ENCODE measurements around the gene PTPN2. TPM values are rescaled to one million over a fixed set of nuclear protein-coding genes. Genes with fewer than 3 reads are reported as not detected.

The PTPN2 gene
- total and polyA plus RNA-seq, 12 donors: 13.1 to 60.4 (median 31.2) TPM

GRCh38 chr18:12772111-12772510 lies 111.9 kb downstream of the PTPN2 start:
- TF ChIP-seq POLR2A (IDR thresholded peaks at IDR 0.05) (no peak), CTCF (IDR thresholded peaks at IDR 0.05) (no peak)

GRCh38 chr18:12770469-12771219 lies 113.4 kb downstream of the PTPN2 start:
- TF ChIP-seq POLR2A (IDR thresholded peaks at IDR 0.05) (no peak), CTCF (IDR thresholded peaks at IDR 0.05) (no peak)
- Histone ChIP-seq H3K9me3 (replicated peaks in 1 of 3) (no peaks in the 10 kb centered on the region), H3K36me3 (replicated peaks in 1 of 2) (no peaks in the 10 kb centered on the region), H3K4me3 (no peak overlapping the region), H3K27me3 (no peaks in the 10 kb centered on the region), H3K27ac (no peak overlapping the region), H3K4me1 (replicated peaks in 1 of 2) (no peaks in the 10 kb centered on the region)
- intact Hi-C loops (cut with DNase I): no loop called here
- 87 to 90% (median 88%) methylated on average over 13 to 15 of the region's 15 CpGs for WGBS, 4 donors
- DNase-seq: peak in 1 of 7 donors; percentile 14

More at GRCh38 chr18:12772111-12772510, 111.9 kb downstream of the PTPN2 start:
- Histone ChIP-seq H3K4me1 (replicated peaks in 1 of 2) (no peaks in the 10 kb centered on the region), H3K36me3 (replicated peaks in 1 of 2) (no peaks in the 10 kb centered on the region), H3K27ac (no peak overlapping the region), H3K4me3 (no peak overlapping the region), H3K27me3 (no peaks in the 10 kb centered on the region), H3K9me3 (replicated peaks in 1 of 3) (no peaks in the 10 kb centered on the region)
- WGBS, 4 donors: 63 to 72% (median 70%) methylated on average over 6 of the region's 6 CpGs
- DNase-seq: peak in 1 of 7 donors; percentile 35
- intact Hi-C loops (cut with DNase I): no loop called here

- WGBS, 4 donors: 82 to 88% (median 84%) methylated on average over 4 of the region's 4 CpGs
- Histone ChIP-seq H3K36me3 (replicated peaks in 1 of 2) (no peaks in the 10 kb centered on the region), H3K4me3 (no peak overlapping the region), H3K27me3 (no peaks in the 10 kb centered on the region), H3K9me3 (replicated peaks in 1 of 3) (no peaks in the 10 kb centered on the region), H3K27ac (no peak overlapping the region), H3K4me1 (replicated peaks in 1 of 2) (no peaks in the 10 kb centered on the region)
- TF ChIP-seq CTCF (IDR thresholded peaks at IDR 0.05) (no peak), POLR2A (IDR thresholded peaks at IDR 0.05) (no peak)
- DNase-seq: peak in 1 of 7 donors; percentile 15
- intact Hi-C loops (cut with DNase I): no loop called here
Measured at GRCh38 chr18:12769644-12770440, 114.2 kb downstream of the PTPN2 start.

GRCh38 chr18:12769136-12769535 lies 114.9 kb downstream of the PTPN2 start:
- Histone ChIP-seq H3K27ac (no peak overlapping the region), H3K4me1 (replicated peaks in 1 of 2) (no peaks in the 10 kb centered on the region), H3K36me3 (replicated peaks in 1 of 2) (no peaks in the 10 kb centered on the region), H3K4me3 (no peak overlapping the region), H3K27me3 (no peaks in the 10 kb centered on the region), H3K9me3 (replicated peaks in 1 of 3) (no peaks in the 10 kb centered on the region)
- no peak for TF ChIP-seq CTCF (IDR thresholded peaks at IDR 0.05)
- no peak for TF ChIP-seq POLR2A (IDR thresholded peaks at IDR 0.05)
- DNase-seq: peak in 1 of 7 donors; percentile 4
- WGBS, 4 donors: 79 to 91% (median 88%) methylated on average over 3 of the region's 3 CpGs
- intact Hi-C loops (cut with DNase I): no loop called here
